A673 (cell line): ENCODE results near the gene DNAH10. TPM values are rescaled to one million over a fixed set of nuclear protein-coding genes. Genes with fewer than 3 reads are reported as not detected.

Experiments used
- BruUV-seq: library from RNA; stranded (reverse); fragments of 400-500 nt; replicated peaks from 2 replicates; lab custom pipeline; 2021; lab: Mats Ljungman, UMichigan
- CTCF ChIA-PET: fragments of 300-600 bp; sonication (Branson Sonifier 250); formaldehyde crosslinking; loops from one replicate; lab custom pipeline; 2022; ENCODE audit warnings: antibody characterized with exemption; lab: Charles Lee
- POLR2A ChIA-PET: fragments of 300-600 bp; sonication (Branson Sonifier 250); formaldehyde crosslinking; loops from one replicate; lab custom pipeline; 2022; ENCODE audit warnings: antibody characterized with exemption; ENCODE audit not compliant: low non-redundant PET; lab: Charles Lee
- DNase-seq: peaks from one replicate; pipeline ENCODE4 v3.0.0-alpha.2; 2015; ENCODE audit warnings: low spot score
- H3K27ac ChIP-seq: fragments of 200-600 bp; sonication (generic); 2 replicates; pipeline ENCODE4 v1.5.1; 2016; ENCODE audit warnings: mixed run types, low read depth, mild to moderate bottlenecking, mixed read lengths, antibody characterized with exemption, low read length; ENCODE audit not compliant: poor library complexity, severe bottlenecking
- H3K27me3 ChIP-seq: fragments of 200-600 bp; sonication (generic); replicated peaks from 2 replicates; pipeline ENCODE4 v1.6.1; 2017; ENCODE audit warnings: mixed run types, low read depth, mild to moderate bottlenecking, mixed read lengths, antibody characterized with exemption, low read length; ENCODE audit not compliant: insufficient read depth, poor library complexity
- H3K36me3 ChIP-seq: fragments of 200-600 bp; sonication (generic); 2 replicates; pipeline ENCODE4 v1.6.1; 2016; ENCODE audit warnings: mixed run types, mild to moderate bottlenecking, mixed read lengths, antibody characterized with exemption, low read length; ENCODE audit not compliant: insufficient read depth, poor library complexity, severe bottlenecking
- H3K4me1 ChIP-seq: fragments of 200-600 bp; sonication (generic); 2 replicates; pipeline ENCODE4 v1.6.1; 2017; ENCODE audit warnings: mixed run types, mild to moderate bottlenecking, mixed read lengths, antibody characterized with exemption, low read length; ENCODE audit not compliant: insufficient read depth, poor library complexity, severe bottlenecking
- H3K4me3 ChIP-seq: fragments of 200-600 bp; sonication (generic); 2 replicates; pipeline ENCODE4 v1.5.1; 2016; ENCODE audit warnings: low read depth, mixed run types, mild to moderate bottlenecking, mixed read lengths, low read length; ENCODE audit not compliant: poor library complexity, severe bottlenecking
- H3K9me3 ChIP-seq: fragments of 200-600 bp; sonication (generic); 2 replicates; pipeline ENCODE4 v1.6.1; 2016; ENCODE audit warnings: mixed run types, low read depth, mild to moderate bottlenecking, mixed read lengths, antibody characterized with exemption, low read length; ENCODE audit not compliant: poor library complexity, severe bottlenecking
- CTCF ChIP-seq: fragments of 300-800, 200-600 bp; sonication (generic); conservative IDR thresholded peaks from 2 replicates; pipeline ENCODE4 v1.5.1; 2017; ENCODE audit warnings: low read depth, mild to moderate bottlenecking, antibody characterized with exemption, low read length, moderate library complexity, mixed read lengths
- EZH2 ChIP-seq: fragments of 200-600 bp; sonication (generic); IDR thresholded peaks from 2 replicates; pipeline ENCODE4 v1.6.1; 2017; ENCODE audit warnings: borderline replicate concordance, low read depth, mild to moderate bottlenecking, mixed read lengths, antibody characterized with exemption, low read length; ENCODE audit not compliant: poor library complexity, severe bottlenecking
- intact Hi-C: fragments of 100-400 bp; cut with micrococcal nuclease; formaldehyde crosslinking; loops from one replicate; pipeline ENCODE4 v1.10.0; 2022; ENCODE audit not compliant: unreplicated experiment
- total RNA-seq: library from RNA; stranded (reverse); gene quantifications from 2 replicates; pipeline ENCODE4 v1.2.3, GENCODE V29; 2021

The DNAH10 gene
- total RNA-seq, 1 experiment from 2014 or later: 1.1 TPM

DNA sequence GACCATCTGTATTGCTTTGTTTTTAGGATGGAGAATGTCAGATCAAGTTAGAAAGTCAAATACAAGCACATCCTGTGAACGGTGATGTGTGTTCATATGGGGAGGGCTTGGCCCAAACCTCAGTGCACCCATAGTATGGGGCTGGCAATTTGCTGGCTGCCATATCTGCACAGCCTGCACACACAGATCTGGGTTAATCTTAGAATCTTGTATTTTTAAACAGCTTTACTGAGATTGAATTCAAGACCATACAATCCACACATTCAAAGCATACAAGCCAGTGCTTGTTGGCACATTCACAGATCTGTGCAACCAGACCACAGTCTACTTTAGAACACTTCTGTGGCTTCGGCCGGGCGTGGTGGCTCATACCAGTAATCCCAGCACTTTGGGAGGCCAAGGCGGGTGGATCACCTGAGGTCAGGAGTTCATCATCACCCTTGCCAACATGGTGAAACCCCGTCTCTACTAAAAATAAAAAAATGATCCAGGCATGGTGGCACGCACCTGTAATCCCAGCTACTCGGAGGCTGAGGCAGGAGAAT, 120.1 kb downstream of the DNAH10 start:
- no TSS peak for BruUV-seq
- Histone ChIP-seq H3K27me3 (no peaks in the 10 kb centered on the region), H3K36me3 (no peaks in the 10 kb centered on the region), H3K9me3 (no peaks in the 10 kb centered on the region), H3K4me1 (no peaks in the 10 kb centered on the region), H3K4me3 (no peak overlapping the region), H3K27ac (no peak overlapping the region)
- TF ChIP-seq EZH2 (no peak), CTCF (no peak)
- intact Hi-C loops: no loop called here
- no peak for DNase-seq
- CTCF ChIA-PET: no interaction called here
- POLR2A ChIA-PET: no interaction called here

GRCh38 chr12:123886258-123886657, 124.2 kb downstream of the DNAH10 start:
- Histone ChIP-seq H3K4me1 (no peaks in the 10 kb centered on the region), H3K27me3 (no peaks in the 10 kb centered on the region), H3K36me3 (no peaks in the 10 kb centered on the region), H3K9me3 (no peaks in the 10 kb centered on the region), H3K4me3 (no peak overlapping the region), H3K27ac (no peak overlapping the region)
- TF ChIP-seq EZH2 (no peak), CTCF (no peak)
- CTCF ChIA-PET: no interaction called here
- intact Hi-C loops: no loop called here
- POLR2A ChIA-PET: no interaction called here
- no peak for DNase-seq
- no TSS peak for BruUV-seq

DNA sequence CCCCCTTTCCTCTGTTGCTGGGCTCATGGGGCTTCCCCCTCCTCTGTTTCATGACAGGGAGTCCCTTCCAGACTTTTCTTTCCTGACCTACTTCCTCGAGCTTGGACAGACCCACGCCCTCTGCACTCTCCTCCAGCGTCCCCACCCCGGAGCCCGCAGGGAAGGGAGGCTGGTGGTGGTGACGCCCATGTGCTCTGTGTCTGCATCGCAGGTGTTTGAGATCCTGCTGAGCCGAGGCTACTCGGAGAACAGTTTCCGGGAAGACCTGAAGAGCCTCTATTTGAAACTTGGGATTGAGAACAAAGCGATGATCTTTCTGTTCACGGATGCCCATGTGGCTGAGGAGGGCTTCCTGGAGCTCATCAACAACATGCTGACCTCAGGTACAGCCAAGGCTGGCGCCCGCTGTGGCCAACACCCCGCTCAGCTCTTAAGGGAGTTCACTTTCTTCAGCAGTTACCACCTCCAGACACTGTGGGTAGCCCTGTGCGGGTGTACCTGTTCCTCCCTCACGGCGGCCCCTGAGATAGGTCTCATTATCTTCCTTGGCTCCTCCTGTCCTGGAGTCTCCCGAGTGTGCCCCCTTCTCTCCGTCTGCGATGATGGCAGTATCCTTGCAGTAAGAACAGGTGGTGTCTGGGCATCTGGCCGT, 125.0 kb downstream of the DNAH10 start:
- CTCF ChIA-PET: no interaction called here
- Histone ChIP-seq H3K4me1 (no peaks in the 10 kb centered on the region), H3K27me3 (no peaks in the 10 kb centered on the region), H3K4me3 (no peak overlapping the region), H3K27ac (no peak overlapping the region), H3K36me3 (no peaks in the 10 kb centered on the region), H3K9me3 (no peaks in the 10 kb centered on the region)
- BruUV-seq: no TSS peak
- TF ChIP-seq CTCF: no peak
- no peak for TF ChIP-seq EZH2
- POLR2A ChIA-PET: no interaction called here
- DNase-seq: no peak
- intact Hi-C loops: no loop called here
